Measurements from ENCODE around the gene KPNA3. TPM values are rescaled to one million over a fixed set of nuclear protein-coding genes. Genes with fewer than 3 reads are reported as not detected.
A peak's percentile ranks its signal among the peaks of the same experiment; 100 is the strongest.

The KPNA3 gene
- total and polyA plus RNA-seq, 7 donors = 32.3 to 157 (median 127) TPM

GRCh38 chr13:49654011-49654410 is 138.5 kb downstream of the KPNA3 start:
- Histone ChIP-seq H3K4me3 (no peak overlapping the region), H3K4me1 (peaks cover 67% of the 10 kb centered on the region), H3K27ac (peak overlapping the region; percentile 97), H3K36me3 (ENCODE audit: insufficient read depth in 1 of 2, low read depth in 1 of 2) (no peaks in the 10 kb centered on the region), H3K27me3 (ENCODE audit: insufficient read depth in 3 of 3, low read length in 2 of 3) (no peaks in the 10 kb centered on the region), H3K9me3 (no peaks in the 10 kb centered on the region)
- intact Hi-C loops (cut with DNase I) = loop anchor here (5.0 to 10.0 kb wide), 5 partner anchors 38 to 471 kb away; partner anchors contain the start of genes EBPL (in 1 of the 2), KPNA3 (in 1 of the 2) and SPRYD7 (in 1 of the 2)
- DNase-seq = no peak
- WGBS, 3 donors = 16 to 38% (median 24%) methylated on average over 3 of the region's 3 CpGs
- no peak for ATAC-seq
- no peak for TF ChIP-seq CTCF (IDR thresholded peaks at IDR 0.05)

GRCh38 chr13:49653478-49653877 is 139.0 kb downstream of the KPNA3 start:
- H3K27ac ChIP-seq = peak overlapping the region; percentile 97
- H3K4me3 ChIP-seq = no peak overlapping the region
- H3K4me1 ChIP-seq = peaks cover 69% of the 10 kb centered on the region
- H3K36me3 ChIP-seq (ENCODE audit: insufficient read depth in 1 of 2, low read depth in 1 of 2) = no peaks in the 10 kb centered on the region
- no peaks in the 10 kb centered on the region for H3K27me3 ChIP-seq (ENCODE audit: insufficient read depth in 3 of 3, low read length in 2 of 3)
- DNase-seq (no peak), ATAC-seq (no peak)
- no peak for TF ChIP-seq CTCF (IDR thresholded peaks at IDR 0.05)
- no peaks in the 10 kb centered on the region for H3K9me3 ChIP-seq
- intact Hi-C loops (cut with DNase I) = loop anchor here (2.0 to 10.0 kb wide), 6 partner anchors 39 to 471 kb away; partner anchors contain the start of genes KPNA3 (in 2 of the 2), EBPL (in 1 of the 2) and SPRYD7 (in 1 of the 2)

DNA sequence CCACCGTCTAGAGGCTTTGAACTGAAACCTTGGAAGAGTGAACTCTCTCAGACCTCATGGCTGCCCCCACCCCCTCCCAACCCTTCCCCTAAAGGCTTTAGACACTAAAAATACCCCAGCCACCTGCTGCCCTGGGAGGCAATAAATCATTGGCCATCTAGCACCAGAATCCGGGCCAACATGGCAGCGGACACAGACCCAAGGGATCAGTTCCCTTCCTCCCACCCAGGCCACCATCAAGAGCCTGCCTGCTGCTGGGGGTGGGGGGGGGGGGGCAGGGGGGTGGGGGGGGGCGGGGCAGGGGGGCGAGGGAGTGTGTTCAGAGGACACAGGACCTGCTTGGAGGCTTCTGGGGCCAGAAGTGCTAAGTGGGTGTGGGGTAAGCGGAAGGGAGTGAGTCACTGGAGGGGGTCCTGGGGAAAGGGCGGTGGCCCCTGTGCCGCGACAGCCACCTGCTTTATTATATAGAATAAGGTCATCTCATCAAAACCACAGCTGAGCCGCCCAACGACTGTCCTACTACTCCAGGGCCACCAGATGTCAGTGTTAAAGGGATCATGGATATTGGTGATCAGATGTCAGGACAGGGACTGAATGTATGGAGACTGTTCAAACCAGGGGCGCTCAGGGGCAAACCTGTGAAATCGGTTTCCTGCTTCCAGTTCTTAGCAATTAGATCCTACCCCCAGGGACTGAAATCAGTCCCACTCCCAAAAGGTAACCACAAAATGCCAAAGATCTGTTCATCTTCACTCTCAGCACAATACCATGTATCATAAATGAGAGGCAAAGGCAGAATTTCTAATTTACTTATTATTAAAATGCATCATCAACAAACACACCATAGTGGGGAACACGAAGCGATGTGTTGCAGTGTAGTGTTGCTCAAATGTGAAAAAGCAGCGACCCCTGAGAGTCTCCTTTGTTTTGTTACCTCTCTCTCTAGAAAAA is 139.9 kb downstream of the KPNA3 start:
- DNase-seq (peak; percentile 74 to 92), ATAC-seq (peak; percentile 76 to 82 (median 78))
- peak overlapping the region; percentile 51 for H3K4me3 ChIP-seq
- no peaks in the 10 kb centered on the region for H3K36me3 ChIP-seq (ENCODE audit: insufficient read depth in 1 of 2, low read depth in 1 of 2)
- 18 to 22% (median 21%) methylated on average over 13 to 16 of the region's 16 CpGs for WGBS, 3 donors
- H3K27ac ChIP-seq = peak overlapping the region; percentile 97
- H3K27me3 ChIP-seq (ENCODE audit: insufficient read depth in 3 of 3, low read length in 2 of 3) = no peaks in the 10 kb centered on the region
- H3K9me3 ChIP-seq = no peaks in the 10 kb centered on the region
- TF ChIP-seq CTCF (IDR thresholded peaks at IDR 0.05) = peak; percentile 66
- intact Hi-C loops (cut with DNase I) = loop anchor here (2.0 to 10.0 kb wide), 6 partner anchors 40 to 472 kb away; partner anchors contain the start of genes KPNA3 (in 2 of the 2), EBPL (in 1 of the 2) and SPRYD7 (in 1 of the 2)
- H3K4me1 ChIP-seq = peaks cover 68% of the 10 kb centered on the region

GRCh38 chr13:49651570-49652354 is 140.7 kb downstream of the KPNA3 start:
- peak; percentile 41 to 63 (median 45) for ATAC-seq
- WGBS, 3 donors = 25 to 42% (median 31%) methylated on average over 17 of the region's 17 CpGs

More at GRCh38 chr13:49651570-49652354, 140.7 kb downstream of the KPNA3 start:
- Histone ChIP-seq H3K4me3 (peak overlapping the region; percentile 51), H3K9me3 (no peaks in the 10 kb centered on the region), H3K4me1 (peaks cover 65% of the 10 kb centered on the region), H3K27me3 (ENCODE audit: insufficient read depth in 3 of 3, low read length in 2 of 3) (no peaks in the 10 kb centered on the region), H3K27ac (peak overlapping the region; percentile 97), H3K36me3 (ENCODE audit: insufficient read depth in 1 of 2, low read depth in 1 of 2) (no peaks in the 10 kb centered on the region)
- TF ChIP-seq CTCF (IDR thresholded peaks at IDR 0.05) = no peak
- intact Hi-C loops (cut with DNase I) = loop anchor here (2.0 to 10.0 kb wide), 6 partner anchors 41 to 473 kb away; partner anchors contain the start of genes KPNA3 (in 2 of the 2), EBPL (in 1 of the 2) and SPRYD7 (in 1 of the 2)
- DNase-seq = peak in 1 of 2 donors; percentile 60
